ENCODE results near the gene TBC1D25. TPM values are rescaled to one million over a fixed set of nuclear protein-coding genes. Genes with fewer than 3 reads are reported as not detected.

The TBC1D25 gene
- total RNA-seq, 4 donors from 2014 or later = 10.3 to 22.4 (median 16.4) TPM

DNA sequence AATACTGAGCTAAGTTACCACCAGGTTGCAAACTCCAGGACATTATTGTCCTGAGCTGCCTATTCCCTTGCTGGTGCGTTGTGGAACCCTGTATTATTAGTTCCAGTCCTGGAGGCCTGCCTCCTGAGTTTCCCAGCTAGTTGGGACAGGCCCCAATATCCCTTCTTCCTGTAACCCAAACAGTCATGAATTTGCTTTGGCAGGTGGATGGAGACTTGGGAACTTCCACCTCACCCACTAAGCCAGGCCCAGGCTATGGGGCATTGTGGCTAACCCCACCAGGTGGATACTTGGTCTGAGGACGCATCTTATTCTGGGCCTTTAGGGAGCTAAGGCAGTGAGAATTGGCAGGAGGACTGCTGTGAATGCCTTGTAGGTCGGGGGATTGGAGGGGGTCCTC lies 39.7 kb downstream of the TBC1D25 start:
- DNase-seq (ENCODE audit: extremely low spot score) = no peak
- H3K27me3 ChIP-seq = no peaks in the 10 kb centered on the region
- WGBS = 70% methylated on average over 3 of the region's 3 CpGs
- H3K9me3 ChIP-seq = no peaks in the 10 kb centered on the region
- no peak overlapping the region for H3K27ac ChIP-seq (replicated peaks in 1 of 4)
- H3K36me3 ChIP-seq = peaks cover 18 to 47% (median 39%) of the 10 kb centered on the region in 4 donors
- no peak overlapping the region for H3K4me3 ChIP-seq
- no peak for TF ChIP-seq POLR2A (IDR thresholded peaks at IDR 0.05; ENCODE audit: low read depth)
- TF ChIP-seq CTCF (IDR thresholded peaks at IDR 0.05) = no peak
- TF ChIP-seq EP300 (IDR thresholded peaks at IDR 0.05) = no peak
- TF ChIP-seq POLR2AphosphoS5 (IDR thresholded peaks at IDR 0.05) = no peak
- intact Hi-C loops (cut with DNase I) = no loop called here
- peaks cover 16 to 24% (median 16%) of the 10 kb centered on the region in 4 donors for H3K4me1 ChIP-seq

DNA sequence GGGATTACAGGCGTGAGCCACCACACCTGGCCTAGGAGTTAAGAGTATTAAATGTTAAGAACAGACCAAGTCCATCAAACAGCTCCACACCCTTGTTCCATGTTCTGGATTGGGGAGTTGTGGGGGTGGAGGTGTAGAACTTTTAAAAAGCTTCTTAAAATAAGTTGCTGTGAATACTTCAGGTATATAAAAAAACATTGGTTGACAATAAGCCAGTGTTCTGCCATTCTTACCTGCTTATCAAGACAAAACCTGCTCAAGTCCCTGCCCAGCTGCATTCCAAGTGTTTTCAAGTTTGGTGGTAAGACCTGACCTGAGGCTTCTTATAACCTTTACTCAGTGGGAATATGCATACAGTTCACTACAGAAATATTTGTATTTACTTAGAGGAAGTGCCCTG lies 41.1 kb downstream of the TBC1D25 start:
- TF ChIP-seq POLR2AphosphoS5 (IDR thresholded peaks at IDR 0.05) = no peak
- no peak for TF ChIP-seq EP300 (IDR thresholded peaks at IDR 0.05)
- no peak for TF ChIP-seq POLR2A (IDR thresholded peaks at IDR 0.05; ENCODE audit: low read depth)
- TF ChIP-seq CTCF (IDR thresholded peaks at IDR 0.05) = no peak
- Histone ChIP-seq H3K4me1 (peaks cover 9 to 18% (median 10%) of the 10 kb centered on the region in 4 donors), H3K9me3 (no peaks in the 10 kb centered on the region), H3K36me3 (peaks cover 14 to 41% (median 34%) of the 10 kb centered on the region in 4 donors), H3K27me3 (no peaks in the 10 kb centered on the region), H3K27ac (replicated peaks in 1 of 4) (no peak overlapping the region), H3K4me3 (no peak overlapping the region)
- no peak for DNase-seq (ENCODE audit: extremely low spot score)
- intact Hi-C loops (cut with DNase I) = no loop called here
- WGBS = no CpG with 5 or more reads among the region's 1 CpG

GRCh38 chrX:48584698-48585097 lies 45.2 kb downstream of the TBC1D25 start:
- intact Hi-C loops (cut with DNase I) = no loop called here
- H3K4me3 ChIP-seq = no peak overlapping the region
- peaks cover 0 to 7% (median 4%) of the 10 kb centered on the region in 4 donors for H3K4me1 ChIP-seq
- no peaks in the 10 kb centered on the region for H3K9me3 ChIP-seq
- H3K27me3 ChIP-seq = no peaks in the 10 kb centered on the region
- peaks cover 0 to 3% (median under 1%) of the 10 kb centered on the region in 4 donors for H3K36me3 ChIP-seq
- DNase-seq (ENCODE audit: extremely low spot score) = no peak
- no peak overlapping the region for H3K27ac ChIP-seq (replicated peaks in 1 of 4)
- TF ChIP-seq EP300 (IDR thresholded peaks at IDR 0.05) (no peak), POLR2A (IDR thresholded peaks at IDR 0.05; ENCODE audit: low read depth) (no peak), CTCF (IDR thresholded peaks at IDR 0.05) (no peak), POLR2AphosphoS5 (IDR thresholded peaks at IDR 0.05) (no peak)
- WGBS = 53% methylated on average over 2 of the region's 2 CpGs

DNA sequence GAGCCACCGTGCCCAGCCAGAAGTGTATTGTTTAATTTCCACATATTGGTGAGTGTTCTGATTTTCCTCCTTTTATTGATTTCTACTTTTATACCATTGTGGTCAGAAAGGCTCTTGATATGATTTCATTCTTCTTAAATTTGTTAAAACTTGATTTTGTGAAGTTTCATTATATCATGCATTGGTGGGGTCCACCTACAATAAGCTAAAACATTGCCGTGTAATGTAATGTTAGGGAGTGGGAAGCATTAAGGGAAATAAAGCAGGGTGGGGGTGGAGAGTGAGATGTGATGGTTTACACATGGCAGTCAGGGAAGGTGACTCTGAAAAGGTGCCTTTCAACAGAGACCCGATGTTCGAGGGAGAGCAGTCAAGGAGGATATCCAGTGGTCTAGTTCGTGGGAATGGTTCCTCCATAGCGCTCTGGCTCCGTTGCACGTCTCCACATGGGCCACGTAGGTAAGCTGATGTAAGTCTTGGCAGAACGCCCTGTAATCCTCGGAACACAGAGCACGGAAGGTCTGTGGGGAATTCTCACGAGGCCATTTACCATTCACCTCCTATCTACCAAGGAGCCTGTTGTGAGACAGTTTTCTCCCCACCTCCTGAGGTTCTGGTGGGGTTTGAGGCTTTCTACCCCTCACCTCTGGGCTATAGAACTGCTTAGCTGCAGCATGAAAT lies 50.1 kb downstream of the TBC1D25 start:
- Histone ChIP-seq H3K9me3 (no peaks in the 10 kb centered on the region), H3K27me3 (no peaks in the 10 kb centered on the region), H3K27ac (replicated peaks in 1 of 4) (peak overlapping the region; percentile 66 to 73 (median 69)), H3K36me3 (no peaks in the 10 kb centered on the region), H3K4me1 (peaks cover 4 to 34% (median 20%) of the 10 kb centered on the region in 4 donors), H3K4me3 (peak overlapping the region in 2 of 4 donors; percentile 4 to 9)
- peak; percentile 61 to 63 for TF ChIP-seq POLR2AphosphoS5 (IDR thresholded peaks at IDR 0.05)
- TF ChIP-seq EP300 (IDR thresholded peaks at IDR 0.05) = no peak
- TF ChIP-seq POLR2A (IDR thresholded peaks at IDR 0.05; ENCODE audit: low read depth) = no peak
- no peak for DNase-seq (ENCODE audit: extremely low spot score)
- 61% methylated on average over 13 of the region's 13 CpGs for WGBS
- intact Hi-C loops (cut with DNase I) = no loop called here

DNA sequence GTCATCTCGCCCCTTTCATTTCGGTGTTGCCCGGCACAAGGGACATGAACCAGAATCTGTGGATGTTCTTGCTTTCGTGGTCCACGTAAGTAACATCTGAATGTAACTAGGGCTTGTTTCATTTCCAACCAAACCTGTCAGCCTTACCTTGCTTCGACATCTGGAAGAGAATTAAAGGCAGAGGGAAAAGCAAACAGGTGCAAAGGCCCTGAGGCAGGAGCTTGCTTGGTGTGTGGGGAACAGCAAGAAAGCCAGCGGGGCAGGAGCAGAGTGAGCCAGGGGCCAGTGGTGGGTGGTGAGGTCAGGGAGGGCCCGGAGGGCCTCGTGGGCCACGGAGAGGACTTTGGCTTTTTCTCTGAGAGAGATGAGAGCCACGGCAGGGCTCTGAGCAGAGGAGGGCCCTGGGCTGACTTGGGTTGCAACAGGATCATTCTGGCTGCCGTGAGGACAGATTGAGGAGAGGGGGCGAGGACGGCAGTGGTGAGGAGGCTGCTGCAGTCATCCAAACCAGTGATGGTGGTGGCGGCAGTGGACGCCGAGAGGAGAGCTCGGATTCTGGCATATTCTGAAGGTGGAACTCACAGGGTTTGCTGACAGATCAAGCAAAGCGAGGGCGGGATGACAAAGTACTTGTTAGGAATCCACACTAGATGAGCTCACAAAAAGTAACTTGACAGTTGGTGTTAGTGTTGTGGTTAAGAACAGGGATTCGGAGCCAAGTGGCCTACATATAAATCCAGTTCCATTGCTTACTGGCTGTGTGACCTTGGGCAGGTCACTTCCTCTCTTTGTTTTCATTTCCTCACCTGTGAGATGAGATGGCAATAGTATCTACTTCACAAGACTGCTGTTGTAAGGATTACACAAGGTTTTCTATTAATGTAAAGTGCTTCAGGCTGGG lies 50.9 kb downstream of the TBC1D25 start:
- H3K4me3 ChIP-seq = peak overlapping the region in 2 of 4 donors; percentile 4 to 9
- TF ChIP-seq POLR2A (IDR thresholded peaks at IDR 0.05; ENCODE audit: low read depth) (no peak), POLR2AphosphoS5 (IDR thresholded peaks at IDR 0.05) (no peak), CTCF (IDR thresholded peaks at IDR 0.05) (no peak), EP300 (IDR thresholded peaks at IDR 0.05) (no peak)
- no peaks in the 10 kb centered on the region for H3K27me3 ChIP-seq
- intact Hi-C loops (cut with DNase I) = no loop called here
- peak overlapping the region; percentile 66 to 73 (median 69) for H3K27ac ChIP-seq (replicated peaks in 1 of 4)
- DNase-seq (ENCODE audit: extremely low spot score) = no peak
- peaks cover 4 to 34% (median 20%) of the 10 kb centered on the region in 4 donors for H3K4me1 ChIP-seq
- WGBS = 87% methylated on average over 19 of the region's 21 CpGs
- H3K36me3 ChIP-seq = no peaks in the 10 kb centered on the region
- H3K9me3 ChIP-seq = no peaks in the 10 kb centered on the region
